ENCODE results near the gene LFNG. TPM values are rescaled to one million over a fixed set of nuclear protein-coding genes. Genes with fewer than 3 reads are reported as not detected.
A peak's percentile ranks its signal among the peaks of the same experiment; 100 is the strongest.
"Not testable (repeated sequence)": the region's sequence is repeated elsewhere in the genome, so short reads cannot be mapped to it uniquely, and the experiment has no call there.

The LFNG gene
- total RNA-seq, 1 donor from 2014 or later: 36.8 TPM

DNA sequence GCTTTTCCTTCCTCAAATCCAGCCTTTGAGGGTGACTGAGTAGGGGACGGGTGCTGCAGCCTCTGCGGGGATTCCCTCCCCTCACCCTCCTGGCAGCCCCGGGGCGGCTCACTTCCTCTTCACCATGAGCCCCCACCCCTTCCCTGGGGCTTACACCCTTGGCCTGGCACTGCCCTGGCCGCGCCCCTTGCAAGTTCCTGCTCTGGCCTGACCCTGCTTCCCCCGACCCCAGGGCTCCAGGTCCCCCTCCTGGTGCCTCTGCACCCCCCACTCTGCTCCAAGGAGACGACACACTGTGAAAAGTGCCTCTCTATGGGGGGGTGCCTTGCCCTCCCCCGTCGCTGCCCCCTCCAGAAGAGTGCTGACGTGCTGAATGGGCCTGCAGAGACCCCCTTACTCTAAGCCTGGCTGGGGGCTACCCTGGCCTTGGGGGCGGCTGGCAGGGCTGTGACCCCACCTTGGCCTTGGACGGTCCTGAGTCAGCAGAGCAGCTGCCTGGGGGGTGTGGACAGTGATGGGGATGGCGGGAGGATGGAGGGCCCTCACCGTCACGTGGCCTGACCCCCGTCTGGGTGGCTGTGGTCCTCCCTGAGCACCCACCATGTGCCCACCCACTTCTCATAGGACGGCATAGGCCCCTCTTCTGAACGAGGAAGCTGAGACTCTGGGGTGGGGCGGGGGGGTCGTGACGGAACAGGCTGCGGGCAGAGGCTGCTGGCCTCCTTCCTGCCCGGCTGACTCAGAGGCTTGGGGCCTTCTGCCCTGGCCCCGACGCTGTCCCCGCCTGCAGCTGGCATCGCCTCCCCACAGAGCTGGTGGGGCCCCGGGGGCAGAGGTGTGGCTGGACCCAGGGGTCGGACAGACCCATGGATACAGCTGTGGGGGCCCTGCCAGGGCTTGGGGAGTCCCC, 9.8 kb downstream of the LFNG start:
- Histone ChIP-seq H3K27me3 (no peaks in the 10 kb centered on the region), H3K9me3 (no peaks in the 10 kb centered on the region), H3K27ac (peak overlapping the region; percentile 83), H3K4me1 (peaks cover 73% of the 10 kb centered on the region), H3K4me3 (no peak overlapping the region), H3K36me3 (no peaks in the 10 kb centered on the region)
- TF ChIP-seq POLR2A (IDR thresholded peaks at IDR 0.05) (no peak), POLR2AphosphoS5 (IDR thresholded peaks at IDR 0.05; ENCODE audit: insufficient read depth in 1 of 2, low read depth in 1 of 2) (peak in 1 of 2 donors; percentile 70)
- TF ChIP-seq, protein P1, sequence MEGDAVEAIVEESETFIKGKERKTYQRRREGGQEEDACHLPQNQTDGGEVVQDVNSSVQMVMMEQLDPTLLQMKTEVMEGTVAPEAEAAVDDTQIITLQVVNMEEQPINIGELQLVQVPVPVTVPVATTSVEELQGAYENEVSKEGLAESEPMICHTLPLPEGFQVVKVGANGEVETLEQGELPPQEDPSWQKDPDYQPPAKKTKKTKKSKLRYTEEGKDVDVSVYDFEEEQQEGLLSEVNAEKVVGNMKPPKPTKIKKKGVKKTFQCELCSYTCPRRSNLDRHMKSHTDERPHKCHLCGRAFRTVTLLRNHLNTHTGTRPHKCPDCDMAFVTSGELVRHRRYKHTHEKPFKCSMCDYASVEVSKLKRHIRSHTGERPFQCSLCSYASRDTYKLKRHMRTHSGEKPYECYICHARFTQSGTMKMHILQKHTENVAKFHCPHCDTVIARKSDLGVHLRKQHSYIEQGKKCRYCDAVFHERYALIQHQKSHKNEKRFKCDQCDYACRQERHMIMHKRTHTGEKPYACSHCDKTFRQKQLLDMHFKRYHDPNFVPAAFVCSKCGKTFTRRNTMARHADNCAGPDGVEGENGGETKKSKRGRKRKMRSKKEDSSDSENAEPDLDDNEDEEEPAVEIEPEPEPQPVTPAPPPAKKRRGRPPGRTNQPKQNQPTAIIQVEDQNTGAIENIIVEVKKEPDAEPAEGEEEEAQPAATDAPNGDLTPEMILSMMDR (IDR thresholded peaks at IDR 0.05): no peak
- intact Hi-C loops (cut with DNase I): no loop called here
- DNase-seq (ENCODE audit: extremely low spot score in 2 of 2): no peak

GRCh38 chr7:2530071-2530987, 10.8 kb downstream of the LFNG start:
- no peak for DNase-seq (ENCODE audit: extremely low spot score in 2 of 2)
- H3K36me3 ChIP-seq: no peaks in the 10 kb centered on the region
- H3K27me3 ChIP-seq: no peaks in the 10 kb centered on the region
- no peak overlapping the region for H3K4me3 ChIP-seq
- intact Hi-C loops (cut with DNase I): no loop called here
- no peaks in the 10 kb centered on the region for H3K9me3 ChIP-seq
- no peak for TF ChIP-seq POLR2A (IDR thresholded peaks at IDR 0.05)
- peak in 1 of 2 donors; percentile 2 for TF ChIP-seq POLR2AphosphoS5 (IDR thresholded peaks at IDR 0.05; ENCODE audit: insufficient read depth in 1 of 2, low read depth in 1 of 2)
- TF ChIP-seq, protein P1 (IDR thresholded peaks at IDR 0.05): no peak
- peak overlapping the region; percentile 83 for H3K27ac ChIP-seq
- peaks cover 64% of the 10 kb centered on the region for H3K4me1 ChIP-seq

- Histone ChIP-seq H3K27ac (peak overlapping the region; percentile 83), H3K4me1 (peaks cover 56% of the 10 kb centered on the region)
- DNase-seq (ENCODE audit: extremely low spot score in 2 of 2); intact Hi-C loops (cut with DNase I); H3K27me3 ChIP-seq; H3K36me3 ChIP-seq; H3K4me3 ChIP-seq; H3K9me3 ChIP-seq: not testable (repeated sequence)
These were observed 11.6 kb downstream of the LFNG start for GRCh38 chr7:2530994-2531795.

DNA sequence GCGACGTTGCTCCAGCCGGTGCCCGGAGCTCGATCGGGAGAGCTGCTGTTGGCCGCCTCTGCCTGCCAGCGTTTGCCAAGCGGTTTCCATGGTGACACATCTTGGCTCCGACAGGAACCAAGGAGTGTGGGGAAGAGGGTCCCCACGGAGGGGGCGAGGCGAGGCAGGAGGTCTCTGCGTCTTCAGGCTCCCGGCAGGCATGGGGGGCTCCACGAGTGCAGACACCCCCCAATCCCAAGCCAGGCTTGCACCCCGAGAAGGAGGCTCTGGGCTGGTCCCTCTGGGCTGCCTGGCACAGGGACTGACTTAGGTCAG, 12.2 kb downstream of the LFNG start:
- H3K27me3 ChIP-seq; H3K27ac ChIP-seq; intact Hi-C loops (cut with DNase I); H3K9me3 ChIP-seq; H3K4me3 ChIP-seq; DNase-seq (ENCODE audit: extremely low spot score in 2 of 2); H3K36me3 ChIP-seq: not testable (repeated sequence)
- peaks cover 52% of the 10 kb centered on the region for H3K4me1 ChIP-seq

GRCh38 chr7:2532199-2532772, 12.7 kb downstream of the LFNG start:
- H3K36me3 ChIP-seq; H3K9me3 ChIP-seq; intact Hi-C loops (cut with DNase I); H3K27ac ChIP-seq; H3K4me3 ChIP-seq; H3K27me3 ChIP-seq; DNase-seq (ENCODE audit: extremely low spot score in 2 of 2): not testable (repeated sequence)
- peaks cover 47% of the 10 kb centered on the region for H3K4me1 ChIP-seq

- peaks cover 42% of the 10 kb centered on the region for H3K4me1 ChIP-seq
- DNase-seq (ENCODE audit: extremely low spot score in 2 of 2); H3K4me3 ChIP-seq; H3K27me3 ChIP-seq; H3K36me3 ChIP-seq; intact Hi-C loops (cut with DNase I); H3K27ac ChIP-seq; H3K9me3 ChIP-seq: not testable (repeated sequence)
These were observed 13.2 kb downstream of the LFNG start for GRCh38 chr7:2532816-2533215.

DNA sequence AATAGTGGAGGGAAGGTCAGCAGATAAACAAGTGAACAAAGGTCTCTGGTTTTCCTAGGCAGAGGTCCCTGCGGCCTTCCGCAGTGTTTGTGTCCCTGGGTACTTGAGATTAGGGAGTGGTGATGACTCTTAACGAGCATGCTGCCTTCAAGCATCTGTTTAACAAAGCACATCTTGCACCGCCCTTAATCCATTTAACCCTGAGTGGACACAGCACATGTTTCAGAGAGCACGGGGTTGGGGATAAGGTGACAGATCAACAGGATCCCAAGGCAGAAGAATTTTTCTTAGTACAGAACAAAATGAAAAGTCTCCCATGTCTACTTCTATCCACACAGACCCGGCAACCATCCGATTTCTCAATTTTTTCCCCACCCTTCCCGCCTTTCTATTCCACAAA, 14.0 kb downstream of the LFNG start:
- H3K4me1 ChIP-seq: peaks cover 34% of the 10 kb centered on the region
- H3K27me3 ChIP-seq; H3K9me3 ChIP-seq; H3K27ac ChIP-seq; H3K36me3 ChIP-seq; intact Hi-C loops (cut with DNase I); DNase-seq (ENCODE audit: extremely low spot score in 2 of 2); H3K4me3 ChIP-seq: not testable (repeated sequence)

- DNase-seq (ENCODE audit: extremely low spot score in 2 of 2); H3K4me3 ChIP-seq; H3K27me3 ChIP-seq; intact Hi-C loops (cut with DNase I); H3K9me3 ChIP-seq; H3K27ac ChIP-seq: not testable (repeated sequence)
- Histone ChIP-seq H3K36me3 (peaks cover 0 to 15% of the 10 kb centered on the region in 2 donors), H3K4me1 (peaks cover 28% of the 10 kb centered on the region)
These were observed 14.6 kb downstream of the LFNG start for GRCh38 chr7:2534214-2534613.

- peaks cover 0 to 22% of the 10 kb centered on the region in 2 donors for H3K36me3 ChIP-seq
- intact Hi-C loops (cut with DNase I); H3K9me3 ChIP-seq; H3K27me3 ChIP-seq; H3K4me1 ChIP-seq; H3K27ac ChIP-seq; H3K4me3 ChIP-seq; DNase-seq (ENCODE audit: extremely low spot score in 2 of 2): not testable (repeated sequence)
These were observed 16.5 kb downstream of the LFNG start for GRCh38 chr7:2535872-2536627.

Data from vagina (tissue), 2 donors.